HepG2 (cell line): Measurements from ENCODE around the gene TNFAIP3.
A peak's percentile ranks its signal among the peaks of the same experiment; 100 is the strongest.

Experiments used
- NR2C2 ChIP-seq: sonication (generic); formaldehyde crosslinking; IDR thresholded peaks from 2 replicates; pipeline ENCODE4 v1.4.0; 2020; ENCODE audit warnings: missing genetic modification reagents, mild to moderate bottlenecking, moderate library complexity, borderline replicate concordance
- SATB2 ChIP-seq: sonication (generic); formaldehyde crosslinking; IDR thresholded peaks from 2 replicates; pipeline ENCODE4 v1.5.0; 2020; ENCODE audit warnings: missing genetic modification reagents
- SMARCC2 ChIP-seq: fragments of 450-650 bp; IDR thresholded peaks from 2 replicates; pipeline ENCODE4 v1.6.1; 2017; ENCODE audit warnings: antibody characterized with exemption, mild to moderate bottlenecking
- TF ChIP-seq, protein P1 (sequence below): sonication (generic); formaldehyde crosslinking; IDR thresholded peaks from 2 replicates; pipeline ENCODE4 v1.4.0; 2020; ENCODE audit warnings: missing genetic modification reagents
- TF ChIP-seq, protein P2 (sequence below): IDR thresholded peaks from 2 replicates; pipeline ENCODE4 v1.6.1; 2016; ENCODE audit warnings: low read depth
- TF ChIP-seq, protein P3 (sequence below): sonication (generic); formaldehyde crosslinking; IDR thresholded peaks from 2 replicates; pipeline ENCODE4 v1.5.0; 2020; ENCODE audit warnings: mild to moderate bottlenecking, missing genetic modification reagents, moderate library complexity

DNA sequence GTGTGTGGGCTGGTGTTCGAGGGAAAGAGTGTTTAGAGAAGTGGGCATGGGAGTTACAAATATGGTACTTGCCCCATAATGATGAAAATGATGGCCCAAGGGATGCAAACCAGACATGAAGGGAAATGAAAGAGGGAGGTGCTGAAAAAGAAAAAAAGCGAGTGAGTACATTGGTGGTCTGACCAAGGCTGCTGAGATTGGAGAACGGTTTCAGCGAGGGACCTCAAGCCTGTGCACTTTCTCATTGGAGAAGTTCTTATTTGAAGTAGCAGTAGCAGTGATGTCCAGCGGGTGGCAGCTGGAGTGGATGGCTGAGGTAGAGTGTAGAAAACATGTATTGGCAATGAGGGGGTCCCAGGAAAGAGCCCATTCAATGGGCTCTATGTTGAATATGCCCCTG lies 54.8 kb downstream of the TNFAIP3 start:
- TF ChIP-seq SMARCC2 (no peak), SATB2 (CRISPR knock-in tag) (no peak), NR2C2 (no peak)
- TF ChIP-seq, protein P1, sequence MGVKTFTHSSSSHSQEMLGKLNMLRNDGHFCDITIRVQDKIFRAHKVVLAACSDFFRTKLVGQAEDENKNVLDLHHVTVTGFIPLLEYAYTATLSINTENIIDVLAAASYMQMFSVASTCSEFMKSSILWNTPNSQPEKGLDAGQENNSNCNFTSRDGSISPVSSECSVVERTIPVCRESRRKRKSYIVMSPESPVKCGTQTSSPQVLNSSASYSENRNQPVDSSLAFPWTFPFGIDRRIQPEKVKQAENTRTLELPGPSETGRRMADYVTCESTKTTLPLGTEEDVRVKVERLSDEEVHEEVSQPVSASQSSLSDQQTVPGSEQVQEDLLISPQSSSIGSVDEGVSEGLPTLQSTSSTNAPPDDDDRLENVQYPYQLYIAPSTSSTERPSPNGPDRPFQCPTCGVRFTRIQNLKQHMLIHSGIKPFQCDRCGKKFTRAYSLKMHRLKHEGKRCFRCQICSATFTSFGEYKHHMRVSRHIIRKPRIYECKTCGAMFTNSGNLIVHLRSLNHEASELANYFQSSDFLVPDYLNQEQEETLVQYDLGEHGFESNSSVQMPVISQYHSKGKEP (CRISPR knock-in tag), result no peak
- TF ChIP-seq, protein P2, sequence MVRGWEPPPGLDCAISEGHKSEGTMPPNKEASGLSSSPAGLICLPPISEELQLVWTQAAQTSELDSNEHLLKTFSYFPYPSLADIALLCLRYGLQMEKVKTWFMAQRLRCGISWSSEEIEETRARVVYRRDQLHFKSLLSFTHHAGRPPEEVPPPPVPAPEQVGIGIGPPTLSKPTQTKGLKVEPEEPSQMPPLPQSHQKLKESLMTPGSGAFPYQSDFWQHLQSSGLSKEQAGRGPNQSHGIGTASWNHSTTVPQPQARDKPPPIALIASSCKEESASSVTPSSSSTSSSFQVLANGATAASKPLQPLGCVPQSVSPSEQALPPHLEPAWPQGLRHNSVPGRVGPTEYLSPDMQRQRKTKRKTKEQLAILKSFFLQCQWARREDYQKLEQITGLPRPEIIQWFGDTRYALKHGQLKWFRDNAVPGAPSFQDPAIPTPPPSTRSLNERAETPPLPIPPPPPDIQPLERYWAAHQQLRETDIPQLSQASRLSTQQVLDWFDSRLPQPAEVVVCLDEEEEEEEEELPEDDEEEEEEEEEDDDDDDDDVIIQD (CRISPR knock-in tag), result no peak
- TF ChIP-seq, protein P3, sequence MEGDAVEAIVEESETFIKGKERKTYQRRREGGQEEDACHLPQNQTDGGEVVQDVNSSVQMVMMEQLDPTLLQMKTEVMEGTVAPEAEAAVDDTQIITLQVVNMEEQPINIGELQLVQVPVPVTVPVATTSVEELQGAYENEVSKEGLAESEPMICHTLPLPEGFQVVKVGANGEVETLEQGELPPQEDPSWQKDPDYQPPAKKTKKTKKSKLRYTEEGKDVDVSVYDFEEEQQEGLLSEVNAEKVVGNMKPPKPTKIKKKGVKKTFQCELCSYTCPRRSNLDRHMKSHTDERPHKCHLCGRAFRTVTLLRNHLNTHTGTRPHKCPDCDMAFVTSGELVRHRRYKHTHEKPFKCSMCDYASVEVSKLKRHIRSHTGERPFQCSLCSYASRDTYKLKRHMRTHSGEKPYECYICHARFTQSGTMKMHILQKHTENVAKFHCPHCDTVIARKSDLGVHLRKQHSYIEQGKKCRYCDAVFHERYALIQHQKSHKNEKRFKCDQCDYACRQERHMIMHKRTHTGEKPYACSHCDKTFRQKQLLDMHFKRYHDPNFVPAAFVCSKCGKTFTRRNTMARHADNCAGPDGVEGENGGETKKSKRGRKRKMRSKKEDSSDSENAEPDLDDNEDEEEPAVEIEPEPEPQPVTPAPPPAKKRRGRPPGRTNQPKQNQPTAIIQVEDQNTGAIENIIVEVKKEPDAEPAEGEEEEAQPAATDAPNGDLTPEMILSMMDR (CRISPR knock-in tag), result 0 out of 2 replicates have a peak, but pooled peaks have one; percentile 23
